Stomach (tissue), 9 donors: ENCODE measurements around the gene MAP4K5. TPM values are rescaled to one million over a fixed set of nuclear protein-coding genes. Genes with fewer than 3 reads are reported as not detected.
A peak's percentile ranks its signal among the peaks of the same experiment; 100 is the strongest.

Source experiments
- DNase-seq, 2 donors: peaks; one replicate each; pipeline versions ENCODE4 v3.0.0 to v3.0.0-alpha.2; 2013 to 2019
- H3K27ac ChIP-seq, 5 donors: fragments of 200-600 bp in 4 of 5; sonication (generic) in 4 of 5; one replicate each; pipeline ENCODE4 v1.5.1; 2013 to 2019; ENCODE audit warnings: mild to moderate bottlenecking in 1 of 5, moderate library complexity in 1 of 5
- H3K27me3 ChIP-seq, 3 donors: fragments of 200-600 bp; sonication (generic); one replicate each; pipeline ENCODE4 v1.5.1; 2017 to 2019; ENCODE audit warnings: mixed run types in 1 of 3
- H3K36me3 ChIP-seq, 4 donors: fragments of 200-600 bp; sonication (generic); 1 replicate in 3 of 4; 2 replicates in 1 of 4; pipeline ENCODE4 v1.5.1; 2016 to 2019
- H3K4me1 ChIP-seq, 4 donors: fragments of 200-600 bp; sonication (generic); one replicate each; pipeline ENCODE4 v1.5.1; 2016 to 2019
- H3K4me3 ChIP-seq, 4 donors: fragments of 200-600 bp; sonication (generic) in 3 of 4; one replicate each; pipeline ENCODE4 v1.5.1; 2016 to 2019; ENCODE audit warnings: mild to moderate bottlenecking in 1 of 4
- H3K9me3 ChIP-seq, 4 donors: fragments of 200-600 bp; sonication (generic); one replicate each; pipeline ENCODE4 v1.5.1; 2016 to 2019
- EP300 ChIP-seq: sonication (generic); formaldehyde crosslinking; IDR thresholded peaks from one replicate; pipeline ENCODE4 v1.6.1; 2017; ENCODE audit warnings: antibody characterized with exemption
- POLR2A ChIP-seq, 4 donors: fragments of 450-650 bp; IDR thresholded peaks; one replicate each; pipeline ENCODE4 v1.6.1; 2016; ENCODE audit warnings: antibody characterized with exemption in 4 of 4, control low read depth in 2 of 4, mild to moderate bottlenecking in 1 of 4, moderate library complexity in 1 of 4
- POLR2AphosphoS5 ChIP-seq, 3 donors: sonication (generic); formaldehyde crosslinking; IDR thresholded peaks; one replicate each; pipeline ENCODE4 v1.6.1; 2016; ENCODE audit warnings: antibody characterized with exemption in 3 of 3
- WGBS, 5 donors: extraction: QIAGEN DNeasy Blood & Tissue Kit in 3 of 5; methylation state at CpG; one replicate each; pipeline versions ENCODE4 v1.1.5 to v1.1.7; 2013 to 2018; 5-methylcytosine and 5-hydroxymethylcytosine counted together
- intact Hi-C: fragments of 100-400 bp; cut with DNase I; formaldehyde crosslinking; loops from one replicate; pipeline ENCODE4 v1.15.1; 2023; ENCODE audit warnings: low total_unique reads
- polyA plus RNA-seq, 3 donors: library from polyadenylated mRNA; stranded (reverse); fragments of 200-250 nt; gene quantifications; one replicate each; pipeline ENCODE4 v1.2.3, GENCODE V29; 2013
- total RNA-seq, 5 donors: library from RNA; depleted of rRNA; stranded (reverse); fragments of >200 nt; gene quantifications; one replicate each; pipeline versions ENCODE4 v1.1.0 to v1.2.3, GENCODE V29; 2014 to 2016
- TF ChIP-seq, protein P1 (sequence below), 7 experiments: fragments of 450-650 bp in 4 of 7; fragments of 200-600 bp in 3 of 7; sonication (generic) in 3 of 7; IDR thresholded peaks; one replicate each; pipeline ENCODE4 v1.5.1; 2016 to 2019; ENCODE audit warnings: antibody characterized with exemption in 7 of 7, control low read depth in 2 of 7, mild to moderate bottlenecking in 1 of 7
- donor health status: healthy with polysubstance abuse.
- donor health status: Bipolar disorder and iron deficiency.
- donor health status: healthy.

MAP4K5 gene
- total and polyA plus RNA-seq, 8 donors = 6.4 to 297 (median 77.3) TPM

DNA sequence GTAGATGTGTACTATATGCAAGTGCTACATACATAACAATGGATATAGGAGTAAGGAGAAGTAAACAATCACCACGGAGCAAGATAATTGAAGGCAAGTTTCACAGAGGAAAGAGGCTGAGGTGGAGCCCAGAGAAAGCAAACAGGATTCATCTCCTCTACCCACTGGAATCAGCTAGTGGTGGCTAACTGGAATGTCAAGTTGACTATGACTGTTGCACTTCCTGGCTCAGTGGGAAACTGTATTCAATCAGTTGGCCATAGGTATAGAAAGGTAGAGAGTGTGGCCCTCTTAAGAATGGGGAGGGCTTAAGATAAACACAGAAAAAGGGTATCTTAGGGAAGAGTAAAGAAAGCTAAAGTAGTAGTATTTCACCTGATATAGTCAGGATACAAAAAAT lies 62.4 kb downstream of the MAP4K5 start:
- intact Hi-C loops = no loop called here
- Histone ChIP-seq H3K27me3 (no peaks in the 10 kb centered on the region), H3K9me3 (peaks cover 0 to 36% (median 22%) of the 10 kb centered on the region in 4 donors), H3K4me3 (no peak overlapping the region), H3K4me1 (no peaks in the 10 kb centered on the region), H3K36me3 (peaks cover 24 to 91% (median 85%) of the 10 kb centered on the region in 4 donors), H3K27ac (no peak overlapping the region)
- no peak for TF ChIP-seq EP300
- TF ChIP-seq POLR2AphosphoS5 (IDR thresholded peaks at IDR 0.05) = no peak
- WGBS, 5 donors = 33 to 52% (median 38%) methylated on average over 1 of the region's 1 CpG
- no peak for DNase-seq

GRCh38 chr14:50462111-50462510 lies 70.3 kb downstream of the MAP4K5 start:
- Histone ChIP-seq H3K9me3 (no peaks in the 10 kb centered on the region), H3K4me3 (no peak overlapping the region), H3K36me3 (peaks cover 7 to 92% (median 72%) of the 10 kb centered on the region in 4 donors), H3K27ac (no peak overlapping the region), H3K4me1 (peaks cover 0 to 8% (median 3%) of the 10 kb centered on the region in 4 donors), H3K27me3 (no peaks in the 10 kb centered on the region)
- TF ChIP-seq POLR2AphosphoS5 (IDR thresholded peaks at IDR 0.05) = no peak
- 93 to 98% (median 96%) methylated on average over 2 of the region's 2 CpGs for WGBS, 5 donors
- DNase-seq = no peak
- intact Hi-C loops = no loop called here

DNA sequence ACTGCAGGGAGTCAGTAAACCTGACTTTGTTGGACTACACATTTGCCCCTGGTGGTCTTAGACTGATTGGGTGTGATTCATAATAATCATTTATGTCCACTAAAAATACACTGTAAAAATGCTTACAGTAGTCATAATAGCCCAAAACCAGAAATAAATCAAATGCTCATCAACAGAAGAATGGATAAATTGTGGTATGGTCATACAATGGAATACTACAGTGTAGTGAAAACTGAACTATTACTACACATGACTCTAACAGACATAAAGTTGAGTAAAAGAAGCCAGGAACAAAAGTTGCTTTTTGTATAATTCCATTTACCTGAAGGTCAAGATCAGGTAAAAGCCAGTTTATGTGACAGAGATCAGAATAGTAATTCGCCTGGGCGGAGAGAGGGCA lies 78.5 kb downstream of the MAP4K5 start:
- Histone ChIP-seq H3K36me3 (peaks cover 6 to 86% (median 84%) of the 10 kb centered on the region in 4 donors), H3K27me3 (no peaks in the 10 kb centered on the region), H3K4me3 (no peak overlapping the region), H3K4me1 (no peaks in the 10 kb centered on the region), H3K27ac (peak overlapping the region in 2 of 5 donors; percentile 4 to 37), H3K9me3 (no peaks in the 10 kb centered on the region)
- intact Hi-C loops = no loop called here
- TF ChIP-seq POLR2A (IDR thresholded peaks at IDR 0.05) = no peak
- no peak for TF ChIP-seq EP300
- TF ChIP-seq POLR2AphosphoS5 (IDR thresholded peaks at IDR 0.05) = no peak
- TF ChIP-seq, protein P1, sequence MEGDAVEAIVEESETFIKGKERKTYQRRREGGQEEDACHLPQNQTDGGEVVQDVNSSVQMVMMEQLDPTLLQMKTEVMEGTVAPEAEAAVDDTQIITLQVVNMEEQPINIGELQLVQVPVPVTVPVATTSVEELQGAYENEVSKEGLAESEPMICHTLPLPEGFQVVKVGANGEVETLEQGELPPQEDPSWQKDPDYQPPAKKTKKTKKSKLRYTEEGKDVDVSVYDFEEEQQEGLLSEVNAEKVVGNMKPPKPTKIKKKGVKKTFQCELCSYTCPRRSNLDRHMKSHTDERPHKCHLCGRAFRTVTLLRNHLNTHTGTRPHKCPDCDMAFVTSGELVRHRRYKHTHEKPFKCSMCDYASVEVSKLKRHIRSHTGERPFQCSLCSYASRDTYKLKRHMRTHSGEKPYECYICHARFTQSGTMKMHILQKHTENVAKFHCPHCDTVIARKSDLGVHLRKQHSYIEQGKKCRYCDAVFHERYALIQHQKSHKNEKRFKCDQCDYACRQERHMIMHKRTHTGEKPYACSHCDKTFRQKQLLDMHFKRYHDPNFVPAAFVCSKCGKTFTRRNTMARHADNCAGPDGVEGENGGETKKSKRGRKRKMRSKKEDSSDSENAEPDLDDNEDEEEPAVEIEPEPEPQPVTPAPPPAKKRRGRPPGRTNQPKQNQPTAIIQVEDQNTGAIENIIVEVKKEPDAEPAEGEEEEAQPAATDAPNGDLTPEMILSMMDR (IDR thresholded peaks at IDR 0.05) = no peak
- no peak for DNase-seq
- WGBS, 5 donors = 98 to 100% (median 99%) methylated on average over 2 of the region's 2 CpGs

GRCh38 chr14:50452979-50453705 lies 79.2 kb downstream of the MAP4K5 start:
- H3K36me3 ChIP-seq = peaks cover 6 to 80% (median 78%) of the 10 kb centered on the region in 4 donors
- peak in 1 of 3 donors; percentile 17 for TF ChIP-seq POLR2AphosphoS5 (IDR thresholded peaks at IDR 0.05)
- no peak for TF ChIP-seq POLR2A (IDR thresholded peaks at IDR 0.05)
- H3K9me3 ChIP-seq = no peaks in the 10 kb centered on the region
- no peaks in the 10 kb centered on the region for H3K27me3 ChIP-seq
- H3K4me3 ChIP-seq = no peak overlapping the region
- WGBS, 5 donors = 59 to 78% (median 73%) methylated on average over 3 of the region's 3 CpGs
- no peaks in the 10 kb centered on the region for H3K4me1 ChIP-seq
- peak in 1 of 2 donors; percentile 56 for DNase-seq
- peak overlapping the region in 2 of 5 donors; percentile 37 to 48 for H3K27ac ChIP-seq
- intact Hi-C loops = no loop called here

DNA sequence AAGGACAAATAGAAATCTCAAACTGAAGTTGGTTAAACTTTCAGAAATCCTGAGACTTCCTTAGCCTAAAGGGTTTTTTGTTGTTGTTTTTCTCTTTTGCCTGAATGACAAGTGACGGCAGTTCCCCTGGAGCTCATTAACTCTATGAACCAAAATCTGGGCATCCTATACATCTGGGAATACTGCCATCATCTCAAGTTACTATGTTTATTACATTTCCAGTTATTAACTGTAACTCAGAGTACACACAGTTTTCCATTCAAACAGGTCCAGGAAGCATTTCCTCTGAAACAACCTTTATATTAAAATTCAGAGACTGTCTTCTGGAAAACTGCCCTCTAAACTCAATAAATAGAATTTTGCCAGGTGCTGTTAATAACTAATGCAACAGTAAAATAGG lies 80.1 kb downstream of the MAP4K5 start:
- intact Hi-C loops = no loop called here
- Histone ChIP-seq H3K36me3 (peaks cover 6 to 74% (median 70%) of the 10 kb centered on the region in 4 donors), H3K27me3 (no peaks in the 10 kb centered on the region), H3K4me1 (peaks cover 0 to 7% (median 0%) of the 10 kb centered on the region in 4 donors), H3K9me3 (no peaks in the 10 kb centered on the region), H3K27ac (peak overlapping the region in 2 of 5 donors; percentile 37 to 48), H3K4me3 (no peak overlapping the region)
- TF ChIP-seq, protein P1 (IDR thresholded peaks at IDR 0.05) = no peak
- no peak for TF ChIP-seq POLR2A (IDR thresholded peaks at IDR 0.05)
- no peak for TF ChIP-seq EP300
- TF ChIP-seq POLR2AphosphoS5 (IDR thresholded peaks at IDR 0.05) = no peak
- 86 to 100% (median 97%) methylated on average over 1 of the region's 1 CpG for WGBS, 5 donors
- no peak for DNase-seq

DNA sequence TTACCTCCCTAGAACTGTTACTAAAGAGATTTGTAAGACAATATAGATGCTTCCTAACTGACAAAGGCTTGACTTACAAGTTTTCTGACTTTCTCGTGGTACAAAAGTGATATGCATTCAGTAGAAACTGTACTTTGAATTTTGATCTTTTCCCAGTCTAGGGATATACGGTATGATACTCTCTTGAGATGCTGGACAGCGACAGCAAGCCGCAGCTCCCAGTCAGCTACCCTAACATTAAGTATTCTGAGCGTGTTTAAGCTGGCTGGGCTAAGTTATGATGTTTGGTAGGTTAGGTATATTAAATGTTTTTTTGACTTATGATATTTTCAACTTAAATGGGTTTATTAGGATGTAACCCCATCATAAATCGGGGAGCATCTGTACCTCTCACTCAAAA lies 80.5 kb downstream of the MAP4K5 start:
- DNase-seq = no peak
- Histone ChIP-seq H3K4me3 (no peak overlapping the region), H3K36me3 (peaks cover 6 to 73% (median 69%) of the 10 kb centered on the region in 4 donors), H3K27me3 (no peaks in the 10 kb centered on the region), H3K4me1 (peaks cover 0 to 7% (median 0%) of the 10 kb centered on the region in 4 donors), H3K9me3 (no peaks in the 10 kb centered on the region), H3K27ac (no peak overlapping the region)
- TF ChIP-seq POLR2A (IDR thresholded peaks at IDR 0.05) = no peak
- TF ChIP-seq, protein P1 (IDR thresholded peaks at IDR 0.05) = no peak
- no peak for TF ChIP-seq EP300
- no peak for TF ChIP-seq POLR2AphosphoS5 (IDR thresholded peaks at IDR 0.05)
- intact Hi-C loops = no loop called here
- WGBS, 5 donors = 96 to 99% (median 97%) methylated on average over 6 of the region's 6 CpGs
